ENCODE results near the gene KCTD3. TPM values are rescaled to one million over a fixed set of nuclear protein-coding genes. Genes with fewer than 3 reads are reported as not detected.

Gene KCTD3
- total RNA-seq, 1 experiment from 2014 or later, result 50.7 TPM

DNA sequence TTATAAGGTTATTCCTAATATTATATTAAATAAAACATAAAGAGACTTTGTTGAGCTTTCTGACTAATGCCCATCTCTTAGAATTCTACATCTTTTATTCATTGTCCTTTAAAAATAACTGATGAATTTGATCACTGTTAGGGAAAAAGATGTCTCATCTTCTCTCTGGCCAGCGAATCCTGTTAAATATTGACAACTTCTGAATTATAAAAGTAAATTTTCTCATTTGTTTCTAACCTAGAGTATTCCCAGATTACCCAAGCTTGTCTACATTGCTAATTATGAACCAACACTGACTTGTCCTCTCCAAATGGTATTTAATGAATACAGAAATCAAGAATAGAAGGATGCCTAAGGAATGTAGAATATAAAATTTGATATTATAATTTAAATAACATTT lies 24.8 kb upstream of the KCTD3 start:
- H3K36me3 Mint-ChIP-seq (ENCODE audit: insufficient read depth, unreplicated experiment), result no peaks in the 10 kb centered on the region
- H3K4me3 Mint-ChIP-seq (ENCODE audit: unreplicated experiment), result no peak overlapping the region
- no peak overlapping the region for H3K27ac Mint-ChIP-seq (ENCODE audit: unreplicated experiment)
- no peaks in the 10 kb centered on the region for H3K27me3 ChIP-seq (replicated peaks; ENCODE audit: control insufficient read depth, insufficient read depth, low read length)
- BruUV-seq (replicated peaks), result no TSS peak
- H3K4me1 ChIP-seq, result no peaks in the 10 kb centered on the region
- H3K4me3 ChIP-seq (ENCODE audit: low read depth, low read length), result no peak overlapping the region
- CTCF ChIA-PET, result no interaction called here
- TF ChIP-seq, protein P1, sequence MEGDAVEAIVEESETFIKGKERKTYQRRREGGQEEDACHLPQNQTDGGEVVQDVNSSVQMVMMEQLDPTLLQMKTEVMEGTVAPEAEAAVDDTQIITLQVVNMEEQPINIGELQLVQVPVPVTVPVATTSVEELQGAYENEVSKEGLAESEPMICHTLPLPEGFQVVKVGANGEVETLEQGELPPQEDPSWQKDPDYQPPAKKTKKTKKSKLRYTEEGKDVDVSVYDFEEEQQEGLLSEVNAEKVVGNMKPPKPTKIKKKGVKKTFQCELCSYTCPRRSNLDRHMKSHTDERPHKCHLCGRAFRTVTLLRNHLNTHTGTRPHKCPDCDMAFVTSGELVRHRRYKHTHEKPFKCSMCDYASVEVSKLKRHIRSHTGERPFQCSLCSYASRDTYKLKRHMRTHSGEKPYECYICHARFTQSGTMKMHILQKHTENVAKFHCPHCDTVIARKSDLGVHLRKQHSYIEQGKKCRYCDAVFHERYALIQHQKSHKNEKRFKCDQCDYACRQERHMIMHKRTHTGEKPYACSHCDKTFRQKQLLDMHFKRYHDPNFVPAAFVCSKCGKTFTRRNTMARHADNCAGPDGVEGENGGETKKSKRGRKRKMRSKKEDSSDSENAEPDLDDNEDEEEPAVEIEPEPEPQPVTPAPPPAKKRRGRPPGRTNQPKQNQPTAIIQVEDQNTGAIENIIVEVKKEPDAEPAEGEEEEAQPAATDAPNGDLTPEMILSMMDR (IDR thresholded peaks at IDR 0.05; ENCODE audit: insufficient read depth in 1 of 2, low read depth in 1 of 2, low read length in 1 of 2, severe bottlenecking in 1 of 2, unreplicated experiment in 1 of 2), result no peak
- H3K9me3 ChIP-seq, result peaks cover 2% of the 10 kb centered on the region; the same call in 1 of the 2 replicates
- POLR2A ChIA-PET, result no interaction called here
- no peaks in the 10 kb centered on the region for H3K36me3 ChIP-seq (ENCODE audit: control insufficient read depth, insufficient read depth, low read length)
- no peaks in the 10 kb centered on the region for H3K9me3 Mint-ChIP-seq (ENCODE audit: unreplicated experiment)
- H3K27me3 Mint-ChIP-seq (ENCODE audit: insufficient read depth, unreplicated experiment), result no peaks in the 10 kb centered on the region
- H3K4me1 Mint-ChIP-seq (ENCODE audit: low read depth, unreplicated experiment), result no peaks in the 10 kb centered on the region
- intact Hi-C loops (cut with micrococcal nuclease; ENCODE audit: unreplicated experiment), result loop anchor here (5.0 kb wide), 1 partner anchor 705 kb away; no protein-coding TSS in a partner anchor
- DNase-seq, result no peak

DNA sequence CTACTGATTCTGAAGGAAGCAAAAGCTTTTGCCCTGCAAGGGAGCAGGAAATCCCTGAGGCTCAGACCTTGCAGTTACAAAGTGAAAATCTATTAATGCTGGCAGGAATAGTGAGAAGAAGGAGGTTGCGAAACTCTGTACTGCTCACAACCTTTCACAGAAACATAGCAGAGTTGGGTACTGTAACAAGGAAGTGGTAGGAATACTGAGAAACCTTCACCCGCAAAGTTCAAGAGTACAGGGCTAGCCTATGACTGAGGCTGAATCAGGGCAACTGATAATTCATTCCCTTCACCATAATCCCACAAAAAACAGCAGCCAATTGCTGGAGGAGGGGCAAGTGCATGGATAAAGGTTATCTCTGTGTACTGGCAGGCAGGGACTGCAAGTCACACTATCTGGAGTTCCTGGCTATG lies 23.9 kb upstream of the KCTD3 start:
- H3K36me3 Mint-ChIP-seq (ENCODE audit: insufficient read depth, unreplicated experiment), result no peaks in the 10 kb centered on the region
- Histone ChIP-seq H3K4me1 (no peaks in the 10 kb centered on the region), H3K36me3 (ENCODE audit: control insufficient read depth, insufficient read depth, low read length) (no peaks in the 10 kb centered on the region), H3K4me3 (ENCODE audit: low read depth, low read length) (no peak overlapping the region), H3K27me3 (replicated peaks; ENCODE audit: control insufficient read depth, insufficient read depth, low read length) (no peaks in the 10 kb centered on the region), H3K9me3 (peaks cover 2% of the 10 kb centered on the region; the same call in 1 of the 2 replicates)
- no peak for DNase-seq
- CTCF ChIA-PET, result no interaction called here
- no peak overlapping the region for H3K4me3 Mint-ChIP-seq (ENCODE audit: unreplicated experiment)
- POLR2A ChIA-PET, result no interaction called here
- no peaks in the 10 kb centered on the region for H3K4me1 Mint-ChIP-seq (ENCODE audit: low read depth, unreplicated experiment)
- no peak overlapping the region for H3K27ac Mint-ChIP-seq (ENCODE audit: unreplicated experiment)
- H3K9me3 Mint-ChIP-seq (ENCODE audit: unreplicated experiment), result no peaks in the 10 kb centered on the region
- intact Hi-C loops (cut with micrococcal nuclease; ENCODE audit: unreplicated experiment), result loop anchor here (5.0 kb wide), 1 partner anchor 704 kb away; no protein-coding TSS in a partner anchor
- TF ChIP-seq, protein P1 (IDR thresholded peaks at IDR 0.05; ENCODE audit: insufficient read depth in 1 of 2, low read depth in 1 of 2, low read length in 1 of 2, severe bottlenecking in 1 of 2, unreplicated experiment in 1 of 2), result no peak
- no TSS peak for BruUV-seq (replicated peaks)
- no peaks in the 10 kb centered on the region for H3K27me3 Mint-ChIP-seq (ENCODE audit: insufficient read depth, unreplicated experiment)

DNA sequence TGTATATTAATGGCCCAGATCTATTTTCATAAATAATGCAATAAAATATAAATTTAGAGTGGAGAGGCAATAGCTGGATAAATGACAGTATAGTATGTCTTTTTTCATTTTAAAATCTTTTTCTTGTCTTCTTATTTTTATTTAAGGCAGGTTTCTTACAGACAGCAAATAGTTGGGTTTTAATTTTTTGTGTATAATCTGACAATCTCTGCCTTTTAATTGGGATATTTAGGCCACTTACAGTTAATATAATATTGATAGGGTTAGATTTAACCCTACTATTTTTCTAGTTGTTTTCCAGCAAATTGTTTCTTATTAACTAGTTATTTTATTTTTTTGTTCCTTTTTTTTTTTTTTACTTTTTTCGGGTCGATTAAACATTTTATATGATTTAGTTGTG lies 23.3 kb upstream of the KCTD3 start:
- Histone ChIP-seq H3K4me3 (ENCODE audit: low read depth, low read length) (no peak overlapping the region), H3K27me3 (replicated peaks; ENCODE audit: control insufficient read depth, insufficient read depth, low read length) (no peaks in the 10 kb centered on the region), H3K36me3 (ENCODE audit: control insufficient read depth, insufficient read depth, low read length) (no peaks in the 10 kb centered on the region), H3K9me3 (peaks cover 2% of the 10 kb centered on the region; the same call in 1 of the 2 replicates), H3K4me1 (no peaks in the 10 kb centered on the region)
- ChIA-PET POLR2A (no interaction called here), CTCF (no interaction called here)
- Mint-ChIP-seq H3K36me3 (ENCODE audit: insufficient read depth, unreplicated experiment) (no peaks in the 10 kb centered on the region), H3K27me3 (ENCODE audit: insufficient read depth, unreplicated experiment) (no peaks in the 10 kb centered on the region), H3K4me1 (ENCODE audit: low read depth, unreplicated experiment) (no peaks in the 10 kb centered on the region), H3K9me3 (ENCODE audit: unreplicated experiment) (no peaks in the 10 kb centered on the region), H3K4me3 (ENCODE audit: unreplicated experiment) (no peak overlapping the region), H3K27ac (ENCODE audit: unreplicated experiment) (no peak overlapping the region)
- TF ChIP-seq, protein P1 (IDR thresholded peaks at IDR 0.05; ENCODE audit: insufficient read depth in 1 of 2, low read depth in 1 of 2, low read length in 1 of 2, severe bottlenecking in 1 of 2, unreplicated experiment in 1 of 2), result no peak
- no peak for DNase-seq
- BruUV-seq (replicated peaks), result no TSS peak
- intact Hi-C loops (cut with micrococcal nuclease; ENCODE audit: unreplicated experiment), result loop anchor here (5.0 kb wide), 1 partner anchor 703 kb away; no protein-coding TSS in a partner anchor
